ENCODE data around the gene ST8SIA3.

ST8SIA3 gene

DNA sequence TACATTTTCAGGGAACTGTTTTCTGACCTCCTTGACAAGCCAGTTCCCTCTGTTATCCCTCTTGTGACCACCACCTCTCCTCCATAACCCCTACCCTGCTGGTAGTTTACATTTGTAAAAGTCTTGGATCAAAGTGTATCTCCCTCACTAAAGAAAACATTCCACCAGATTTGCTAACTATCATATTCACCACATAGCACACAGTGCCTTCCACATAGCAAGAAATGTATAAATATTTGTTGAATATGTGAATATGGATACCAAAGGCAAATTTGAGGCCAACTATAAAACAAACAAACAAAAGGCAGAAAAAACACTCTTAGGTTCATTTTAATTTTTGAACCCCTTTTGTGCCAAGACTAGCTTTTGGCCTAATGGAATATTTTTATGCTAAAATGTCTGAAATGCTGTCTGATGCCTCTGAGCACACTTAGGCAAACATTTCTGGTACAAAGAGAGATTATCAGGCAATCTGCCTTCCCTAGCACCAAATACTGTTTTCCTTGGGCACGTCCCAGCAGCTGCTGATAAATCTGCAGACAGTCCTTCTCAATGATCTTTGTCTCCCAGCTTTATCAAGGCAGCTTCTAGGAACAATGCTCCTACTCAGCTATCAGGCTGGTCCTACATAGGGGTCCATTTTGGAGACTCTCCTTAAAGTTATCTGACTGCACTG lies 26.7 kb upstream of the ST8SIA3 start:
- H3K27me3 ChIP-seq (ENCODE audit: control insufficient read depth in 1 of 2, insufficient read depth in 1 of 2, low read length in 2 of 2): no peaks in the 10 kb centered on the region
- H3K18ac ChIP-seq (ENCODE audit: low read depth in 1 of 2, low read length in 2 of 2): no peak overlapping the region
- H3K36me3 ChIP-seq (ENCODE audit: control insufficient read depth in 1 of 2, insufficient read depth in 2 of 2, low read depth in 1 of 2, low read length in 2 of 2): no peaks in the 10 kb centered on the region
- 33% methylated on average over 1 of the region's 1 CpG for WGBS
- H2AK5ac ChIP-seq (ENCODE audit: low read length, severe bottlenecking): no peak overlapping the region
- no peak overlapping the region for H3K4ac ChIP-seq (ENCODE audit: low read depth in 1 of 2, low read length in 2 of 2)
- H4K91ac ChIP-seq (ENCODE audit: low read length): no peak overlapping the region
- H2BK5ac ChIP-seq (ENCODE audit: low read depth, low read length, poor library complexity, severe bottlenecking): no peak overlapping the region
- H3K14ac ChIP-seq (ENCODE audit: low read length in 2 of 2): no peak overlapping the region
- H2AFZ ChIP-seq (ENCODE audit: low read depth, low read length): no peak overlapping the region
- no peak overlapping the region for H3K9ac ChIP-seq (ENCODE audit: low read length)
- no peak overlapping the region for H3K4me2 ChIP-seq (ENCODE audit: low read length, poor library complexity, severe bottlenecking)
- H2BK120ac ChIP-seq (ENCODE audit: low read depth, low read length): no peak overlapping the region
- no peak overlapping the region for H2BK12ac ChIP-seq (ENCODE audit: low read length in 2 of 2)
- H3K9me3 ChIP-seq (ENCODE audit: control insufficient read depth, low read length): no peaks in the 10 kb centered on the region
- H3K79me1 ChIP-seq (replicated peaks; ENCODE audit: low read length, poor library complexity, severe bottlenecking): no peaks in the 10 kb centered on the region
- no peak overlapping the region for H3K27ac ChIP-seq (ENCODE audit: low read length, poor library complexity, severe bottlenecking)
- no peaks in the 10 kb centered on the region for H3K4me1 ChIP-seq (ENCODE audit: control insufficient read depth, insufficient read depth, low read depth, low read length)
- H4K8ac ChIP-seq (ENCODE audit: low read length): no peak overlapping the region
- H2BK15ac ChIP-seq (ENCODE audit: low read depth, poor library complexity, severe bottlenecking): no peak overlapping the region
- no peak overlapping the region for H3K23ac ChIP-seq (ENCODE audit: low read length in 2 of 2)
- DNase-seq: no peak
- no peak overlapping the region for H3K4me3 ChIP-seq (ENCODE audit: insufficient read depth in 1 of 2, low read depth in 1 of 2, low read length in 2 of 2)

DNA sequence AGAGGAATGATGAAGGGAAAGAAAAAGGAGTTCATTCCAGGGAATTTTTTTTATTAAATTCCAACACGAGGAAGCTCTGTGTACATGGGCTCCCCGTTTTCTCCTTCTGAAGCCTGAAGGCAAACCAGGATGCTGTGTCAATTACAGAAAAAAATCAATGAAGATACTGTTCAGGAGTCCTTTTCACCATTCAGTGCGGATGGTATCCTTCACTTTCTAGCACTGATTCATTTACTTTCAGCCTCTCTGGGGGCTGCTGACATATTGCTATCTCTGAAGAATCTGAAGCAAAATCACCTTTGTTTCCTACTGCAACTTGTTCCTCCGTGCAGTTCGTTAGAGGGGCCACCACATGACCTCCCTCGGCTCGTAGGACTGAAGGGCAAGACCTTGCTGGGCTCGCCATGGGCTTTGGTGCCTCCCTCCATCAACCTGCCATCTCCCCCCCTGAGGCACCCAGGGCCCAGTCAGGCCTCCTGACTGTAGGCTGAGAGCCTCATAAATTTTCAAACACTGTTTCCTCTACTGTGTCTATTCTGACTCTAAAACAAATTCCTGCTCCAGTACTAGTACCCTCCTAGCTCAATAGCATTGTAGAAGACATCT lies 25.5 kb upstream of the ST8SIA3 start:
- Histone ChIP-seq H2BK12ac (ENCODE audit: low read length in 2 of 2) (no peak overlapping the region), H3K14ac (ENCODE audit: low read length in 2 of 2) (no peak overlapping the region), H4K8ac (ENCODE audit: low read length) (no peak overlapping the region), H3K4me2 (ENCODE audit: low read length, poor library complexity, severe bottlenecking) (no peak overlapping the region), H3K27ac (ENCODE audit: low read length, poor library complexity, severe bottlenecking) (no peak overlapping the region), H2AK5ac (ENCODE audit: low read length, severe bottlenecking) (no peak overlapping the region), H2BK15ac (ENCODE audit: low read depth, poor library complexity, severe bottlenecking) (no peak overlapping the region), H3K27me3 (ENCODE audit: control insufficient read depth in 1 of 2, insufficient read depth in 1 of 2, low read length in 2 of 2) (no peaks in the 10 kb centered on the region), H2AFZ (ENCODE audit: low read depth, low read length) (no peak overlapping the region), H3K9ac (ENCODE audit: low read length) (no peak overlapping the region), H3K79me1 (replicated peaks; ENCODE audit: low read length, poor library complexity, severe bottlenecking) (no peaks in the 10 kb centered on the region), H3K18ac (ENCODE audit: low read depth in 1 of 2, low read length in 2 of 2) (no peak overlapping the region), H3K23ac (ENCODE audit: low read length in 2 of 2) (no peak overlapping the region), H3K9me3 (ENCODE audit: control insufficient read depth, low read length) (no peaks in the 10 kb centered on the region), H2BK5ac (ENCODE audit: low read depth, low read length, poor library complexity, severe bottlenecking) (no peak overlapping the region), H3K36me3 (ENCODE audit: control insufficient read depth in 1 of 2, insufficient read depth in 2 of 2, low read depth in 1 of 2, low read length in 2 of 2) (no peaks in the 10 kb centered on the region), H2BK120ac (ENCODE audit: low read depth, low read length) (no peak overlapping the region), H4K91ac (ENCODE audit: low read length) (no peak overlapping the region), H3K4ac (ENCODE audit: low read depth in 1 of 2, low read length in 2 of 2) (no peak overlapping the region), H3K4me3 (ENCODE audit: insufficient read depth in 1 of 2, low read depth in 1 of 2, low read length in 2 of 2) (no peak overlapping the region), H3K4me1 (ENCODE audit: control insufficient read depth, insufficient read depth, low read depth, low read length) (no peaks in the 10 kb centered on the region)
- DNase-seq: no peak
- WGBS: 70% methylated on average over 8 of the region's 8 CpGs

- H3K9ac ChIP-seq (ENCODE audit: low read length): no peak overlapping the region
- H3K27ac ChIP-seq (ENCODE audit: low read length, poor library complexity, severe bottlenecking): no peak overlapping the region
- no peaks in the 10 kb centered on the region for H3K9me3 ChIP-seq (ENCODE audit: control insufficient read depth, low read length)
- H2BK12ac ChIP-seq (ENCODE audit: low read length in 2 of 2): no peak overlapping the region
- no peak overlapping the region for H4K8ac ChIP-seq (ENCODE audit: low read length)
- no peaks in the 10 kb centered on the region for H3K4me1 ChIP-seq (ENCODE audit: control insufficient read depth, insufficient read depth, low read depth, low read length)
- no peak overlapping the region for H2BK5ac ChIP-seq (ENCODE audit: low read depth, low read length, poor library complexity, severe bottlenecking)
- no peak overlapping the region for H2BK120ac ChIP-seq (ENCODE audit: low read depth, low read length)
- H2BK15ac ChIP-seq (ENCODE audit: low read depth, poor library complexity, severe bottlenecking): no peak overlapping the region
- H2AFZ ChIP-seq (ENCODE audit: low read depth, low read length): no peak overlapping the region
- no peak overlapping the region for H3K23ac ChIP-seq (ENCODE audit: low read length in 2 of 2)
- H3K27me3 ChIP-seq (ENCODE audit: control insufficient read depth in 1 of 2, insufficient read depth in 1 of 2, low read length in 2 of 2): no peaks in the 10 kb centered on the region
- H3K79me1 ChIP-seq (replicated peaks; ENCODE audit: low read length, poor library complexity, severe bottlenecking): no peaks in the 10 kb centered on the region
- H3K18ac ChIP-seq (ENCODE audit: low read depth in 1 of 2, low read length in 2 of 2): no peak overlapping the region
- no peak overlapping the region for H3K4me3 ChIP-seq (ENCODE audit: insufficient read depth in 1 of 2, low read depth in 1 of 2, low read length in 2 of 2)
- DNase-seq: no peak
- H3K4me2 ChIP-seq (ENCODE audit: low read length, poor library complexity, severe bottlenecking): no peak overlapping the region
- WGBS: 59% methylated on average over 3 of the region's 3 CpGs
- H3K14ac ChIP-seq (ENCODE audit: low read length in 2 of 2): no peak overlapping the region
- H3K36me3 ChIP-seq (ENCODE audit: control insufficient read depth in 1 of 2, insufficient read depth in 2 of 2, low read depth in 1 of 2, low read length in 2 of 2): no peaks in the 10 kb centered on the region
- no peak overlapping the region for H2AK5ac ChIP-seq (ENCODE audit: low read length, severe bottlenecking)
- H3K4ac ChIP-seq (ENCODE audit: low read depth in 1 of 2, low read length in 2 of 2): no peak overlapping the region
- no peak overlapping the region for H4K91ac ChIP-seq (ENCODE audit: low read length)
Observed at GRCh38 chr18:57328665-57329064, 23.7 kb upstream of the ST8SIA3 start.

DNA sequence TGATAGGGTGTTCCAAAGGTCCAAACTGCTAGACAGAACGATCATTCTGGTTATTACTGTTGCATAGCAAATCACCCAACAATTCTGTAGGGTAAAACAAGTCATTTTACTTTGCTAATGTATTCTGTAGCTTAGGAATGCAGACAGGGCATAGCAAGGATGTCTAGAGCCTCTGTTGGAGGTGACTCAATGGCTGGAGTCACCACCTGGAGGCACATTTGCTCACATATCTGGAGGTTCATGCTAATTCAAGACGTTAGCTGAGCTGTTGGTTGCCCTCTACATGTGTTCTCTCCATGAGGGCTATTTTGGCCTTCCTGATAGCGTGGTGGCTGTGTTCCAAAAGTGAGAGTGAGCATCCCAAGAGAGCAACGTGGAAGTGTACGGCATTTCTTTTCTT lies 22.5 kb upstream of the ST8SIA3 start:
- no peak overlapping the region for H2AK5ac ChIP-seq (ENCODE audit: low read length, severe bottlenecking)
- H2BK12ac ChIP-seq (ENCODE audit: low read length in 2 of 2): no peak overlapping the region
- no peak overlapping the region for H3K18ac ChIP-seq (ENCODE audit: low read depth in 1 of 2, low read length in 2 of 2)
- H2BK120ac ChIP-seq (ENCODE audit: low read depth, low read length): no peak overlapping the region
- no peaks in the 10 kb centered on the region for H3K9me3 ChIP-seq (ENCODE audit: control insufficient read depth, low read length)
- H3K36me3 ChIP-seq (ENCODE audit: control insufficient read depth in 1 of 2, insufficient read depth in 2 of 2, low read depth in 1 of 2, low read length in 2 of 2): no peaks in the 10 kb centered on the region
- H2BK15ac ChIP-seq (ENCODE audit: low read depth, poor library complexity, severe bottlenecking): no peak overlapping the region
- H3K27ac ChIP-seq (ENCODE audit: low read length, poor library complexity, severe bottlenecking): no peak overlapping the region
- H3K79me1 ChIP-seq (replicated peaks; ENCODE audit: low read length, poor library complexity, severe bottlenecking): no peaks in the 10 kb centered on the region
- no peak overlapping the region for H2BK5ac ChIP-seq (ENCODE audit: low read depth, low read length, poor library complexity, severe bottlenecking)
- no peak overlapping the region for H3K4me3 ChIP-seq (ENCODE audit: insufficient read depth in 1 of 2, low read depth in 1 of 2, low read length in 2 of 2)
- H3K4me1 ChIP-seq (ENCODE audit: control insufficient read depth, insufficient read depth, low read depth, low read length): no peaks in the 10 kb centered on the region
- H3K14ac ChIP-seq (ENCODE audit: low read length in 2 of 2): no peak overlapping the region
- no peak overlapping the region for H3K4ac ChIP-seq (ENCODE audit: low read depth in 1 of 2, low read length in 2 of 2)
- H3K9ac ChIP-seq (ENCODE audit: low read length): no peak overlapping the region
- no peaks in the 10 kb centered on the region for H3K27me3 ChIP-seq (ENCODE audit: control insufficient read depth in 1 of 2, insufficient read depth in 1 of 2, low read length in 2 of 2)
- H2AFZ ChIP-seq (ENCODE audit: low read depth, low read length): no peak overlapping the region
- no peak overlapping the region for H4K8ac ChIP-seq (ENCODE audit: low read length)
- 68% methylated on average over 5 of the region's 5 CpGs for WGBS
- no peak for DNase-seq
- no peak overlapping the region for H4K91ac ChIP-seq (ENCODE audit: low read length)
- no peak overlapping the region for H3K23ac ChIP-seq (ENCODE audit: low read length in 2 of 2)
- H3K4me2 ChIP-seq (ENCODE audit: low read length, poor library complexity, severe bottlenecking): no peak overlapping the region

Measured in mesenchymal stem cell (in vitro differentiated cells and primary cell).